Heart right ventricle (tissue), 16 donors: ENCODE results near the gene CHRNG. TPM values are rescaled to one million over a fixed set of nuclear protein-coding genes. Genes with fewer than 3 reads are reported as not detected.

Source experiments
- ATAC-seq, 8 donors: fragments of 200-7000 bp; cut with Tn5 transposase; one replicate each; pipeline ENCODE4 v1.9.1; 2020; ENCODE audit warnings: mild to moderate bottlenecking in 8 of 8, moderate library complexity in 8 of 8, moderate number of reproducible peaks in 1 of 8
- DNase-seq, 2 donors: peaks; one replicate each; pipeline ENCODE4 v3.0.0-alpha.2; 2020
- H3K27ac ChIP-seq, 10 donors: fragments of 200-600 bp; sonication (generic) in 2 of 10; one replicate each; pipeline versions ENCODE4 v1.5.0 to v1.8.0; 2020 to 2022; ENCODE audit warnings: mild to moderate bottlenecking in 3 of 10
- H3K27me3 ChIP-seq, 7 donors: fragments of 200-600 bp; one replicate each; pipeline ENCODE4 v1.8.0; 2021 to 2022; ENCODE audit warnings: mild to moderate bottlenecking in 2 of 7
- H3K36me3 ChIP-seq, 9 donors: fragments of 200-600 bp; sonication (generic) in 1 of 9; one replicate each; pipeline versions ENCODE4 v1.5.0 to v1.8.0; 2020 to 2022; ENCODE audit warnings: mild to moderate bottlenecking in 2 of 9
- H3K4me1 ChIP-seq, 9 donors: fragments of 200-600 bp; sonication (generic) in 1 of 9; one replicate each; pipeline versions ENCODE4 v1.5.0 to v1.8.0; 2020 to 2022; ENCODE audit warnings: mild to moderate bottlenecking in 4 of 9
- H3K4me3 ChIP-seq, 10 donors: fragments of 200-600 bp; sonication (generic) in 2 of 10; one replicate each; pipeline versions ENCODE4 v1.5.0 to v1.8.0; 2020 to 2022; ENCODE audit warnings: mild to moderate bottlenecking in 7 of 10, moderate library complexity in 2 of 10
- H3K9me3 ChIP-seq, 11 donors: fragments of 200-600 bp in 10 of 11; sonication (generic) in 2 of 11; one replicate each; pipeline versions ENCODE4 v1.5.0 to v1.8.0; 2013 to 2022; ENCODE audit warnings: mild to moderate bottlenecking in 2 of 11, control low read depth in 1 of 11, moderate library complexity in 1 of 11
- WGBS, 2 donors: extraction: QIAGEN DNeasy Blood & Tissue Kit; methylation state at CpG; one replicate each; pipeline ENCODE4 v1.1.7; 2013; ENCODE audit warnings: inconsistent platforms in 1 of 2; 5-methylcytosine and 5-hydroxymethylcytosine counted together
- intact Hi-C, 10 donors: fragments of 100-400 bp; cut with DNase I; formaldehyde crosslinking; loops; one replicate each; pipeline versions ENCODE4 v1.11.1 to v1.14.2; 2022
- polyA plus RNA-seq, 2 donors: library from polyadenylated mRNA; stranded (reverse); fragments of 200-250 nt; gene quantifications; one replicate each; pipeline ENCODE4 v1.2.3, GENCODE V29; 2013
- total RNA-seq, 10 donors: library from RNA; stranded (reverse); fragmentation: NEBNext Ultra II Directional in 3 of 10; extraction: Animal tissue kit (Norgen Biotek cat#: 25700) in 3 of 10; gene quantifications; one replicate each; pipeline versions ENCODE4 v1.2.1 to v1.2.4, GENCODE V29; 2021 to 2023
- TF ChIP-seq, protein P1 (sequence below), 9 donors: fragments of 200-600 bp; sonication (generic) in 2 of 9; IDR thresholded peaks; one replicate each; pipeline versions ENCODE4 v1.5.0 to v1.8.0; 2021 to 2022; ENCODE audit warnings: antibody characterized with exemption in 9 of 9, mild to moderate bottlenecking in 5 of 9, moderate library complexity in 1 of 9
- donor health status: Arrhythmogenic right ventricular cardiomyopathy.
- donor health status: ischemic (EF 13 %, LVEDD 7.1; RV severe dilation, severe dysfunction).
- donor health status: healthy with polysubstance abuse.
- donor health status: DM: no; HTN: yes; CAD: no.
- donor health status: DM: no; HTN: no; CAD: no.
- donor health status: ischemic (EF 25% LVEDD 6.9; RV normal size, moderate dysfunction).
- donor health status: ischemic (EF 25% LVEDD 5.7; RV mildly dilated, moderate dysfunction).
- donor health status: healthy.
- donor health status: DM: yes; HTN: yes; CAD: no.
- donor health status: Ischemic cardiomyopathy.
- donor health status: ischemic (EF 35%, LVEDD 5.7; RV mildly dilated, moderate dysfunction).
- donor health status: nonischemic (EF 11% LVEDD 7.7; RV severe dilation, severe dysfunction).
- donor health status: DM: yes; HTN: yes; CAD: no.
- donor health status: PGD.
- donor health status: ischemic (EF 29% LVEDD 5.4; RV normal size, mild dysfunction).
- donor health status: nonischemic (EF 23%, LVEDD 6.1; RV moderate dilation, normal function).

Gene CHRNG
- total and polyA plus RNA-seq, 12 donors = not detected

DNA sequence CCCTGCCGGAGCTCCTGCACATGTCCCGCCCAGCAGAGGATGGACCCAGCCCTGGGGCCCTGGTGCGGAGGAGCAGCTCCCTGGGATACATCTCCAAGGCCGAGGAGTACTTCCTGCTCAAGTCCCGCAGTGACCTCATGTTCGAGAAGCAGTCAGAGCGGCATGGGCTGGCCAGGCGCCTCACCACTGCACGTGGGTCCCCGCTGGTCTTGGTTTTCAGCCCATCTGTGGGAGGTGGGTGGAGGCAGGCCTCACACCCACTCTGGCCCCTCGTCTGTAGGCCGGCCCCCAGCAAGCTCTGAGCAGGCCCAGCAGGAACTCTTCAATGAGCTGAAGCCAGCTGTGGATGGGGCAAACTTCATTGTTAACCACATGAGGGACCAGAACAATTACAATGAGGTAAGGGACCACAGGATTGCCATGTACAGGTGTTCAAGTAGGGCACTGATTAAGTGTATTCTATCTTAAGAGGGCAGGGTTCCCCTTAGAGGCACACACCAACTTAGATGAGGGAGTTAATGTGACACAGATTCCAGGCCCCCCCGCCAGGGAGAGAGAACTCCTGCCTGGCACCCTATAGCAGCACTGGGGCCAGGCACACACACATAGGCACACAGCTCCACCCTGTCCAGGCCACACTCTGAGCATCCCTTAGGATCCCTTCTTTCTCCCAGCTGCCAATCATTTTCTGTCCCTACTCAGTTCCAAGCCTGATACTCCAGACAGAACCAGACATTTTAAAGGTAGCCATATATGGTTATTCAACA lies 5.4 kb upstream of the CHRNG start:
- DNase-seq = peak in 1 of 2 donors; percentile 8
- peaks cover 0 to 3% (median 0%) of the 10 kb centered on the region in 7 donors for H3K27me3 ChIP-seq
- WGBS, 2 donors = 61% methylated on average over 13 of the region's 13 CpGs

DNA sequence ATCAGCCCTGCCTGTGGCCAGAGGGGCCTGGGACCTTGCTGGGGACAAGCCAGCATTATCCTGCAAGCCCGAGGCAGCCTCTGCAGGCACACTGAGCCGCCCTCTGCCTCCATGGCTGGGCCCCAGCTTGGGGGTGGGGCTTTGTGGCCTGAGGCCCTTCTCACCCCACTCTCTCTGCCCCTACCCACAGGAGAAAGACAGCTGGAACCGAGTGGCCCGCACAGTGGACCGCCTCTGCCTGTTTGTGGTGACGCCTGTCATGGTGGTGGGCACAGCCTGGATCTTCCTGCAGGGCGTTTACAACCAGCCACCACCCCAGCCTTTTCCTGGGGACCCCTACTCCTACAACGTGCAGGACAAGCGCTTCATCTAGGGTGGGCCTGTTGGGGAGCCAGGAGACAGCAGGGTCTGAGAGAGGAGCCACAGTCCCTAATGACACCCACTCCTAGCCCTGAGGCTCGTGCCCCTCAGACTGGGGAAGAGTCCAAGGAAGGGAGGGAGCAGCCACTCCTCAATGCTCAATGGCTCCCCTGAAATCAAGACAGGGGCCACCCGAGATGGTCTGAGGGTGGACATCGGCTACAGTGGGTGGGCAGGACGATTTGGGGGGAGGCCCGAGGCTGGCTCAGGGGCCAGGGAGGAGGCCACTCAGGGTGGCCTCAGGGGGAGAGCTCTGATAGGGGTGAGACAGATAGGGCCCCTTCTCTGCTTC lies 4.4 kb upstream of the CHRNG start:
- no peak for ATAC-seq
- Histone ChIP-seq H3K36me3 (no peaks in the 10 kb centered on the region), H3K9me3 (peaks cover 0 to 9% (median 4%) of the 10 kb centered on the region in 11 donors), H3K4me1 (peaks cover 0 to 12% (median 0%) of the 10 kb centered on the region in 9 donors), H3K4me3 (no peak overlapping the region), H3K27ac (no peak overlapping the region), H3K27me3 (peaks cover 0 to 9% (median 0%) of the 10 kb centered on the region in 7 donors)
- TF ChIP-seq, protein P1, sequence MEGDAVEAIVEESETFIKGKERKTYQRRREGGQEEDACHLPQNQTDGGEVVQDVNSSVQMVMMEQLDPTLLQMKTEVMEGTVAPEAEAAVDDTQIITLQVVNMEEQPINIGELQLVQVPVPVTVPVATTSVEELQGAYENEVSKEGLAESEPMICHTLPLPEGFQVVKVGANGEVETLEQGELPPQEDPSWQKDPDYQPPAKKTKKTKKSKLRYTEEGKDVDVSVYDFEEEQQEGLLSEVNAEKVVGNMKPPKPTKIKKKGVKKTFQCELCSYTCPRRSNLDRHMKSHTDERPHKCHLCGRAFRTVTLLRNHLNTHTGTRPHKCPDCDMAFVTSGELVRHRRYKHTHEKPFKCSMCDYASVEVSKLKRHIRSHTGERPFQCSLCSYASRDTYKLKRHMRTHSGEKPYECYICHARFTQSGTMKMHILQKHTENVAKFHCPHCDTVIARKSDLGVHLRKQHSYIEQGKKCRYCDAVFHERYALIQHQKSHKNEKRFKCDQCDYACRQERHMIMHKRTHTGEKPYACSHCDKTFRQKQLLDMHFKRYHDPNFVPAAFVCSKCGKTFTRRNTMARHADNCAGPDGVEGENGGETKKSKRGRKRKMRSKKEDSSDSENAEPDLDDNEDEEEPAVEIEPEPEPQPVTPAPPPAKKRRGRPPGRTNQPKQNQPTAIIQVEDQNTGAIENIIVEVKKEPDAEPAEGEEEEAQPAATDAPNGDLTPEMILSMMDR (IDR thresholded peaks at IDR 0.05) = no peak
- intact Hi-C loops = no loop called here
- WGBS, 2 donors = 81 to 86% methylated on average over 14 of the region's 14 CpGs
- no peak for DNase-seq

More for the DNA sequence above, 5.4 kb upstream of the CHRNG start:
- H3K4me3 ChIP-seq = no peak overlapping the region
- intact Hi-C loops = no loop called here
- peaks cover 0 to 12% (median 0%) of the 10 kb centered on the region in 9 donors for H3K4me1 ChIP-seq
- no peaks in the 10 kb centered on the region for H3K36me3 ChIP-seq
- H3K9me3 ChIP-seq = peaks cover 0 to 9% (median 4%) of the 10 kb centered on the region in 11 donors
- TF ChIP-seq, protein P1 (IDR thresholded peaks at IDR 0.05) = no peak
- peak in 1 of 8 donors; percentile 11 for ATAC-seq
- H3K27ac ChIP-seq = no peak overlapping the region

DNA sequence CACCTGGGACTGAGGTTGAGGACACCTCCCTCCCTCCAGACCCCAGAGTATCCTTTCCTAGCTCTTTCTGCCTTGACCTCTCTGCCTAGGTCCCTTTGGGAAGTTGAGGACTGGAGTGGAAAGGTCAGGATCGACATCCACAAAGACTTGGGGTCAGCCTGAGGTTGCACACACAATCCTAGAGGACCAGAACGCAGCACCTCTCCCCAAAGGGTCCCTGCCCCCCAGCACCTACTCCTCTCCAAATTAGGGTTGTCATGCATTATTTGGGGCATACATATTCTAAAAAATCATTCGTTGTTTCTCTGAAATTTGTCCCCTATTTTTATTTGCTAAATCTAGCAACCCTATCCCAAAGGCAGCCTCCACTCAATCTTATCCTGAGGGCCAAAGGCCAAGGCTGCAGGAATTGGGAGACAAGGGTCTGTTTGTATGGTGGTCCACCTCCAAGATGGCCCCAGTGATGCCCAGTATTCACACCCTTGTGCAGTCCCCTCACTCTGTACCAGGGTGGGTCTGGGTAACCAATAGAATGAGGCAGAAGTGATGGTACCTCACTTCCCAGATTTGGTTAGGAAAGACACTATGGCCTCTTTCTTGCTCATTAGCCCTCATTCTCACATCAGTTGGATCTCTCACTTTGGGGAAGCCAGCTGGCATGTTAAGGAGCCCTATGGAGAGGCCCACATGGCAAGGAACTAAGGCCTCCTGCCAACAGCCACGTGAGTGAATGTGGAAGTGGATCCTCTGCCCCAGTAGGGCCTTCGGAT lies 3.5 kb upstream of the CHRNG start:
- peaks cover 0 to 12% (median 0%) of the 10 kb centered on the region in 9 donors for H3K4me1 ChIP-seq
- TF ChIP-seq, protein P1 (IDR thresholded peaks at IDR 0.05) = no peak
- DNase-seq (no peak), ATAC-seq (no peak)
- WGBS, 2 donors = 87 to 89% methylated on average over 5 of the region's 5 CpGs
- H3K27ac ChIP-seq = no peak overlapping the region
- H3K4me3 ChIP-seq = no peak overlapping the region
- peaks cover 0 to 10% (median 0%) of the 10 kb centered on the region in 7 donors for H3K27me3 ChIP-seq
- H3K9me3 ChIP-seq = peaks cover 0 to 9% (median 4%) of the 10 kb centered on the region in 11 donors
- H3K36me3 ChIP-seq = no peaks in the 10 kb centered on the region
- intact Hi-C loops = no loop called here

DNA sequence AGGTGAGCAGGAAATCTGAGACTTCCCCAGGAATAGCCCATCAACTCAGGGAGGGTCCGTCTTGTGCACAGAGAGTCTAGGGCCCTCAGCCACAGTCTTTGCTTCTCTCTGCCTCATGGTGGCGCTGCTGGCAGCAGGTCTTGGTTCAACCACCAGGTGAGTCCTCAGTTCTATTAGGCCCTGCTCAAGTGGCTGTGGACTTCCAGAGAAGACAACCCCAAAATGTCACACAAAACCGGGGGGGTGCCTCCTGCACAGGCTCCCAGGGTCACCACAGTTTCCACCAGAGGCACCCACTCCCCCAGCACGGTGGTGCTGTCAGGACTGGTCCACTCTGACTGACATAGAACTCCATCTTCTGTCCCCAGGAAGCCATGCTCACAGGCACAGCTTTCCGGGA lies 2.4 kb upstream of the CHRNG start:
- Histone ChIP-seq H3K9me3 (peaks cover 0 to 9% (median 4%) of the 10 kb centered on the region in 11 donors), H3K4me3 (no peak overlapping the region), H3K27ac (peak overlapping the region in 1 of 10 donors; percentile 15), H3K36me3 (no peaks in the 10 kb centered on the region), H3K4me1 (peaks cover 0 to 12% (median 0%) of the 10 kb centered on the region in 9 donors), H3K27me3 (peaks cover 0 to 10% (median 0%) of the 10 kb centered on the region in 7 donors)
- ATAC-seq (peak in 1 of 8 donors; percentile 4), DNase-seq (no peak)
- TF ChIP-seq, protein P1 (IDR thresholded peaks at IDR 0.05) = peak in 2 of 9 donors; percentile 3 to 29
- intact Hi-C loops = no loop called here
- WGBS, 2 donors = 56 to 68% methylated on average over 5 of the region's 5 CpGs
